HPDE6-E6E7 (cell line): ENCODE data around the gene CERK.

Experiments
- DNase-seq: peaks from one replicate; pipeline ENCODE4 v3.0.0; 2011; ENCODE audit warnings: missing footprints; ENCODE audit errors: extremely low spot score

Gene CERK

DNA sequence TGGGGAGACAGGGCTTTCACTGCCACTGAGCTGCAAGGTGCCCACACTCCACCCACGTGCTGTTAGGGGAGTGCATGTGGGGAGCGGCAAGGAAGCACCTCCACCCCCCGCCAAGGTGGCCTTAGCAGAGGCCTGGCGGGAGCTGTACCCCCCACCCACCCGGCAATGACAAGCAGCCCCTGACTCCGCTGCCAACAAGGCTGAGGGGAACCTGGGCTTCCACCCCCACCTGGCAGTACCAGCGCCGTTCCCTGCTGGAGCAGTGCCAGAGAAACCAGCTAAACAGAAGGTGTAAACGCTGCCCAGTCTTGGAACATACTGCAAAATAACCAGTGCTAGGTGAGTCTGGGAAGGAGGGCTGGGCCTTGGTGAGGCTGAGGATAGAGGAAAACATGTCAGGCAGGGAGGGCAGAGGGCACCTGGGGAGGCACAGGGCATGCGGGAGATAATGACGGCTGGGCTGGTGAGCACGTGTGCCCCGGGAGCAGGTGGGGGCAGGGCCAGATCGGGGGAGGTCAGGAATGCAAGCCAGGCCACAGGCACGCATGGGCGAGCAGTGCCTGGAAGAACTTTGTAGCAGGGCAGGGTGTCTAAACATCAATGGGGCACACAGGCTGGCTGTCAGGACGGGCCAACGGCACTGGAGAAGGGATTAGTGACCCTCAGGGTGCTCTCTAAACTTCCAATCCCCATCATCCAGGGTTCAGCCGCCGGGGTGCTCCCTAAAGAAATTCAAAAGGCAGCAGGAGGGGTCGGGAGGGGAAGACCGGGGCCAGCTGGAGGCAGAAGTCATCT is 6.6 kb downstream of the CERK start:
- no peak for DNase-seq

DNA sequence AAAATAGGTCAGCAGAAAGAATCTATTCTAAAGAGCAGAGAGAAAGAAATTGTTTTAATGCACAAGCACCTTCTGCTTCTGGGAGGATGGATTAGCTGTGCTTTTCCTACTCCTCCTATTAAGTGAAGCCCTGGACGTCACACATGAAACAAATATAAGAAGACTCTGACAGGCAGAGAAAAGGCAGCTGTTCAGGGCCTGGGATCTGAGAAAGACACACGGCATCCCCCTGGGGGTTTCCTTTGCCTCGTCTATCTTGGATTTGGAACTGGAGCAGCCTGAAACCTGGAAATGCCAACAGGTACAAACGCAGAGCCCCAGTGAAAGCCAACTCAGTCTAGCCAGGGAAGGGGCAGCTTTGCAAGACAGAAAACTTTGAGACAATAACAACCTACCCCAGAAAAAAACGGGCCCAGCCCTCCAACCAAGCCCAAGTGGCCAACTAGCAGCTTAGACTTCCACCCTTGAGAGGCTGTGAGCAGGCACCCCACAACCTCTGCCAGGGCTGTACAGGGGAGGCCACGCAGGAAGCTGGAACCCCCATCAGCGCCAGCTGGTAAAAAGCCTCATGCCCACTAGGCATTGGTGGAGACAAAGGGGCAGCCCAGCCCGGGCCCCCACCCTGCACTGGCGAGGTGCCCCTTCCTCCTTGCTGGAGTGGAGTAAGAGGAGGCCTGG is 7.3 kb downstream of the CERK start:
- DNase-seq = no peak

DNA sequence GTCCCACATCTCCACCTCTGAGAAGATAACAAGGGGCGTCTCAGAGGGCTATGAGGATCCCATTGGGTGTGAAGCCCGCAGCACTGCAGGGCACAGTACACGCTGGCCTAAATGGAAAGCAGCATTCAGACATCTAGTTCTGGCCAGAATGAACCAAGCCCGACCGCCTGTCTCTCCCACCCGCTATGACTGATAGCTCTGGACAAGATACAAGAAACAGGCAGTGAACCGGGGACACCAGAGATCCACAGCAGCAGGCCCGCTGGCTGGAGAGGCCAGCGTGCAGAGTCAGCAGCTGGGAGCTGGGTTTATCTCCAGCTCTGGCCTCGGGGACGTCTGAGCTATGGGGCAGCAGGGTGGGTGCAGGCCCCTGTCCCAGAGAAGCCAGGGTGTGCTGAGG is 9.6 kb downstream of the CERK start:
- DNase-seq = no peak

DNA sequence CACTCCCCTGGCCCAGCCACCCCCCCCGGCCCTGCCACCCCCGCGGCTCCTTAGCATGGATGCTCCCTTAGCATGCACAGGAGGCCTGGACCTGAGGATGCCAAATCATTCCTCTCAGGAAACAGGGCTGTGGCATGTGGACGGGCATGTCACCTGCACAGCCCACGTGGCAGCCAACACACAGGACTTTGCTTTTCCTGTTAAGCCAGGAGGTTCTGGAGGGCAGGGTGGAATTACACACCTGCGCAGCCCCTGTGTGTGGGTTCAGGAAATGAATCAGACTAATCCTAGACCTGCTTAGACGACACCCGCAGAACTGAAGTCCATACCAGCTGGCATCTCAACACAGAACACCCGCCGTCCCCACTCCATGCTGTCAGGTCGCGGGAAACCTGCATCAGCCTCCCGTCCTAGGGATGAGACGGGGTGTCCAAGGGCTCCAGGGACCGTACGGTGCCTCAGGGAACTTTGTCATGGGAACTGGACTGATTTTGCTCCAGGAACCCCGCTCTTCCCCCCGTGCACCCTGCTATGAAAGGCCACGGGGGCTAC is 10.2 kb downstream of the CERK start:
- no peak for DNase-seq

DNA sequence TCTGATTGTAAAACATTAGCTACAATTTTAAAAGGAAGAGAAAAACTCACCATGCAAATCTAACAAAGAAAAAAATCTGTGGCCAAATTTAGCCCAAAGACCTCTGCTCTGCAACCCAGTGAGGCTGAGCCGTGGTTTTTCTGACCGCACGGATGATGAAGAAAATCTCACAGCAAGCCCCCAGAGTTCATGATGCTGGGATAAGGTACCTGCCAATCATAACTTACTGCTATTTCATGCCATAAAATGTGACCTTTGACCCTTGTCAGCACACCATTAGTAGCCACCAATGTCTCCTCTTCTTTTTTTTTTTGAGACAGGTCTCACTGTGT is 11.1 kb downstream of the CERK start:
- no peak for DNase-seq

DNA sequence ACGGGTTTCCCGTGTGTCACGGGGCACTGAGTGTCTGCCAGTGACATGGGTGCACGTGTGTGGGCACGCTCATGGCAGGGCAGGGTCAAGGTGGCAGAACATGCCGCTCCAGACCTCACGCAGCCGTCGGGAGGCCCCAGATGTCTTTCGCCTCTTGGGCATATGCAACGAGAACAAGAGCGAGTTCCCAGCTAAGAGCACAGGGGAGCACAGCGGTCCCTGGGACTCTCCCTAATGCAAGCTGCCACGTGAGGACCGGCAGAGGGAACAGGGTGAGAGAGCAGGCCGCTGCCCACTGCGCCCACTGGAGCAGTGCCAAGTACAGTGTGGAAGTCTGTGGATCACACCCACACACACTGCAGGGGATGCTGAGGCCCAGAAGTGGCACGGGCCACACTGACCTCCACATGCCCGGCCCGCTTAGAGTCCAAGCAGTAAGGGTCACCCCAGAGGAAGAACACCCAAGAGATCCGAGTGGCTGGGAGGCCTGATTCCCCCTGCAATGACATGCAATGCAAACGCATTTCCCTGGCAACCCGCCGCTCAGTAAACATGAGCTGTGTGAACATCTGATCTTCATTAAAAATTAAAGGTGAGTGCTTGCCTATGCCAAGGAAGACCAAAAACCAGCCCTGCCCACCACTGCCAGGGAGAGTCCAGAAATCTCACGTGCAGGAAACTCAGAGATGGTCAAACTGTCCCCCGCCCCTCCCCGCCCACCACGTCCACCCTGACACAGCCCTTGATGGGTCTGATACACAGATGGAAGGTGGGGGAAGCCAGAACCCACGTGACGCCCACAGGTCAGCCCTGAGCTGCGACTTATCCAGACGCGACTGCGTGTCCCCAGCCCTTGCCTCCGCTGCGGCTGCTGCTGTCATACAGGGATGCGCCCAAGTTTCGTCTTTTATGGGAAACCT is 11.7 kb downstream of the CERK start:
- DNase-seq = no peak

DNA sequence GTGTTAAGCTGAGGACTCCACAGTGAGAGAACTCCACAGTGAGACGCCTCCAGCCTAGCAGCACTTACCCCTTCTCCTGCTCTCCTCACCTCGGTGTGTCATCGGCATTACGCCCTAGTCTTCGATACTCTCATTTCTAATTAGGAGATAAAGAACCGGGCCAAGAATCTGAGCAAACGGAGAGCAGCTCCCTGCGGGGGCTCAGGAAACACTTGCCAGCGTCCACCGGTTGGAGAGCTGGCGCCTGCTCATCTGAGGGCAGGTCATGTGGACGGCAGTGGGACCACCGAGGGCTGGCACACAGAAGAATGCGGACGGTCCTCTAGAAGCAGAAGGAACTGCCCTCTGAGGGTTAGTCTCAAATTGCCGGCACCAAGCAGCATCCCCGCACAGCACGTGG is 13.0 kb downstream of the CERK start:
- no peak for DNase-seq

DNA sequence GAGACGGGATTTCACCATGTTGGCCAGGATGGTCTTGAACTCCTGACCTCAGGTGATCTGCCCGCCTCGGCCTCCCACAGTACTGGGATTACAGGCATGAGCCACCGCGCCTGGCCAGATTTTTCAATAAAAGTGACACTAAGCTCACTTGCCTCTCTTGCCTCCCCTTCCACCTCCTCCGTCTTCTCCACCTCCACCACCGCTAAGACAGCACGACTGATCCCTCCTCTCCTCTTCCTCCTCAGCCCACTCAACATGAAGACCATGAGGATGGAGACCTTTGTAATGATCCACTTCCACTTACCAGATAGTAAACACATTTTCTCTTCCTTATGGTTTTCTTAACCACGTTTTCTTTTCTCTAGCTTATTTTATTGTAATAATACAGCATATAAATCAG is 14.2 kb downstream of the CERK start:
- no peak for DNase-seq

DNA sequence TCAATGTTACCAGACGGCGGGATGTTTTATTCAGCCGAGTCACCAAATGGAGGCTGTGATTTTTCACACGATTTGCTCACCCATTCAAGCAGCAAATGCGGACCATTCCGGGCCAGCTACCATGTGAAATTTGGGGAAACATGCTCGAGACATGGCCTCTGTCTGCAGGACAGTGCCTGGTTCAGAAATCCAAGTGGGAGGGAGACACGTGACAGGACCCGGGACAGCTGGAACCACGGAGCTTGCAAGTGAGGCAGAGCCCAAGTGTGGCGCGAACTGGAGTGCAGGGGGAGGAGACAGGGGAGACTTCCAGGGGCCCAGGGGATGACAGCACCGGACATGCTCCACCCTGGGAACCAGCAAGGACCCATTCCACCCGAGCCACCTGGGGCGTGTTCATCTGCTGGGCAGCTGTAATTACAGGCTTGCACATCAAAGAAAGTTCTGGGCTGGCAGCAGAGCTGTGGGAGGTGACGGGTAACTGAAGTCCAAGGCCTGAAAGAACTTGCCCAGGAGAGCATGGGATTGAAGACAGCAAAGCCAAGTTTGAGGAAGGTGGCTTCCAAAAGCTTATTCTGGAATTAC is 16.5 kb downstream of the CERK start:
- no peak for DNase-seq

DNA sequence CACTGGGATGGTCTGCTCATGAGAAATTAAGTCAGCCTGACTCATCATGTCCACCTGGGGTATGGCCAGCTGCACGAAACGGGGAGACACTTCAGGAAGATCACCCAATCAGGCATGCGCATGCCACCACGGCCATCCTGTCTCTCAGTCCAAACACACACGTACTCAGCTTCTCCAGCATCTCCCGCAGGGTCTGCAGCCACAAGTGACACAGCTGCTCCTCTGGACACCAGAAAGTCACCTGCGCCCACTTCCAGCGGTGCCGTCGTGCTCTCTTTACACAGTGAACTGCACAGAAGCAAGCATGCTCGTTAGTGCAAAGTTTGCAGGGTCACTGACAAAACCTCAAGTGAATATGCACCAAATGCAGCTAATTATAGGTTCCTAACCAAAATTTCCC is 18.1 kb downstream of the CERK start:
- no peak for DNase-seq

DNA sequence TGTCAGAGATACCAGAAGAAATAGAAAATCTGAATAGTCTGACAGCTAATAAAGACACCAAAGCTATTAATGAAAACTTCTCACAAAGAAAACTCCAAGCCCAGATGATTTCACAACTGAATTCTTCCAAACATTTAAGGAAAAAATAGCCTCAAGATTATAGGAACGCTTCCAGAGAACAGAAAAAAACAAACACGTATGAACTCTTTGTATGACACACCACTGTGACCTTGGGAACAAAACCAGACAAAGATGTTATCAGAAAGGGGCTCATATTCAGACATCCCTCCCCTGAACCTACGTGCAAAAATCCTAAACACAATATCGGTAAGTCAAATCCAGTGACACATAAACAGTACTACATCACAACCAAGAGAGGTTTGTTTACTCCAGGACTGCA is 23.5 kb downstream of the CERK start:
- no peak for DNase-seq

DNA sequence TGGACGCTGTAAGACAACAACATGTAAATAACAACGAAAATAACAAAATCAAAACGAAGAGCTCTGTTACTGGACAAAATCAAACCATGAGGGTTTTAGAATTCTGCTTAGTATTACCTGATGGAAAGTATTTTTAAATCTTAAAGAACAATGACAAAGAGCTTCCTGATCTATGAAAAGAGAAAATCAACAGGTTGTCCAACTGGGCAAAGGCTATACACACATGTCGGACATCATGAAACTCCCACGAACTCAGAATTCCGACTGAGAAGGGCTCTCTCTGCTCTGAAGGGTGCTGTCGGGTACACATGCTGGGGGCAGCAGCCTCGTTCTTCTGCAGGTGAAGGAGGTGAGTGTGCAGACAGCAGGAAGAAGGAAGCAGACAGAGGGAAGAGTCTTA is 25.8 kb downstream of the CERK start:
- no peak for DNase-seq

DNA sequence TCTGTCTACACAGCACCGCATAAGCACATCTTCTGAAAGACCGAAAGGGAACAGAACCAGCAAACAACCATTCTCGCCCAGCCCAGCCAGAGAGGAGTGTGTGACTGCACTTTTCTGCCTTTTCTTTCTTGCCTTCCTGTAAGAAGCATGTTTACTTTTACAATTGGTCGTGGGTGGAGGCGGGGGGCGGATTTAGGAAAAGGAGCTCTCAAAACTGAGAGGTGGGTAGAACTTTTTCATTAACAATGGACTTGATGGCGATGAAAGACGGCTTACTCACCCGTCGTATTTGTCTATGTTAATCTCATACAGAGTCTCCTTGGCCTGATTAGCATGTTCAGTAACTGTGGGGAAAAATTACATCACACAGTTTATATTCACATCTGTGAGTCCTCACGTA is 27.2 kb downstream of the CERK start:
- no peak for DNase-seq

DNA sequence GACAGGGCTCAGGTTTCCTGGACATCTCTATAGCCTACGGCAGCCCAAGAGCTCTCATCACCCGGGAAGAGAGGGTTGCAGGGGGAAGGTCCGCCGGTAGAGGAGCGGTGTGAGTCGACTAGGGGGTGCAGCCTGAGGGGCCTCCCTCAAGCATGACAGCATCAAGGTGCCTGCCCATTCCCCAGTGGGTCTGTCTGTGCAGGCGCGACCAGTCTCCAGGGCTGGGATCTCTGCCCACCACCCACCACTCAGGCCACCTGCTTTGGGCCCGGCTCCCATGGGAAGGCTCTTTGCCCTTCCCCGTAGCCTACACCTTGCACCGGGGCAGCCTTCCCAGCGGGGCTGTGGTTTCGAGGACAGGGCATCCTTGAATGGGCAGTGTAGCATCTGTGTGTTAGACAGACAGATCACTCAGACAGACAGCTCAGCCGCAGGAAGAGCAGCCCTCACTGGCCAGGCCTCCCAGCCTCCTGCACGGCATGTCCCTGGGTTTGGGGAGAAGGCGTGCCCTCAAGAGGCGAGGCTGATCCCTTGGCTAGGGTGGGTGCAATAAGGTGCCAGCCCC is 29.2 kb downstream of the CERK start:
- no peak for DNase-seq

DNA sequence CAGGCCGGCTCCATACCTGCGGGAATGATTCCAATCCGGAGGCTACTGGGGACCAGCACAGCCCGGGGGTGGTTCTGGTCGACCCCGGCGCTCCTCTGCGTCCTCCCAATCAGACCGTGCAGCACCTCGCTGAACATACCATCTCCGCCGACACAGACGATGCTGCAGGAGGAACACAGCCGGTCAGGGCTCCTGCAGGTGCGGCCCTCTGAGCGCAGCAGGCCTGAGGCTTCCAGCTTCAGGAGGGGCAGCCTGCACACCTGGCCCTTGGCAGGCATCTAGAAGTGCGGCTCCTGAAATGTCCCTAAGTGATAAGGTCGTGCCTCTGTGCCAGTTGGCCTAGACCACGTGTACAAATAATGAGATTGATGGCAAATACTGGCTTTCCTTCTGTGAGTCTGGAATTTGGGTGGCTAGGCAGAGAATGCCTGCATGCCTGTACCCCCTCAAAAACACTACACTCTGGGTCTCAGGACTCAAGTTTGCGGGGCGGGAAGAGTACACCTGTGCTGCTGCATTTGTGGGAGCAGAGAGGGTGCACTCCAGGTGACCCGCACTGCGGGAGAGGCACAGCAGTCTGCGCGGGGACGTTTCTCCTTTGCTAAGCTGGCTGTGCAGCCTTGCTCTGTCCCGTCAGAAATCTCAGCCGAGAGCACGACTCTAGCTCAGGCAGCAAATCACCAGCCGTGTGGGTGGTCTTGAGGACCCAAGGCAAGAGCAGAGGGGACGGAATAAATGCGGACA is 30.1 kb downstream of the CERK start:
- DNase-seq = no peak

DNA sequence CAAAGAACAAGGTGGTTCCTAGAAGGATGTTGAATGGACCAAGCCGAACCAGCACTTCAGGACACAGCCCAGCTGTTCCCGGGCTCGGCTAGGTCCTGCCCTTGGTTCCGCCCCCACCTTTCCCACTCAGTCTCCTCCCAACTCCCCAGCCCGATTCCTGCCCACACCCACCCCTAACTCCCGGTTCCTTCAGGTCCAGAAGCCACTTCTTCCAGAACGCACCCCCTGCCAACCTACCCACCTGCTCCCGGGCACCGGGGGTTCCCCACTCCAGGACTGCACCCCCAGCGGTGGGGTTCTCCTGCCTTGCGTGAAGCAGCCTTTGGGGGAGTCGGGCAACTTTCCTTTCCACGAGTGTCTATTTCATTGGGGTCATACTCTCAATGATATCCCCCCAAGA is 30.7 kb downstream of the CERK start:
- DNase-seq = no peak

DNA sequence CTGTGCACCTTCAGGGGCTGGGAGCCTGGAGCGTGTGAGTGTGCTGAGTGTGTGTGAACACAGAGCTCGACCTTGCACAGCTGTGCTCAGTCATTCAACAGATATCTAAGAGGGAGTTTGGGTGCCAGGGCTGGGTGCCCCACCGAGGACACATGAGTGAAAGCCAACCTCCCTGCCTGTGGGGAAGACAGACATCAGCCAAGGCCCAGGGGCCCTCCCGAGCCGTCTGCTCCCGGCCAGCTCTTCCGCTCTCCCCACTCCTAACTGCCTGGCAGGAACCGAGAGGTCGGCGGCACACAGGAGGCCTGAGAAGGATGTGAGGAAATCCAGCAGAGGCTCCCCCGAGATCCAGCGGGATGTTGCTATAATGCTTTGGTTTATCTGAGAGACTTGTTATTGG is 32.0 kb downstream of the CERK start:
- DNase-seq = no peak

DNA sequence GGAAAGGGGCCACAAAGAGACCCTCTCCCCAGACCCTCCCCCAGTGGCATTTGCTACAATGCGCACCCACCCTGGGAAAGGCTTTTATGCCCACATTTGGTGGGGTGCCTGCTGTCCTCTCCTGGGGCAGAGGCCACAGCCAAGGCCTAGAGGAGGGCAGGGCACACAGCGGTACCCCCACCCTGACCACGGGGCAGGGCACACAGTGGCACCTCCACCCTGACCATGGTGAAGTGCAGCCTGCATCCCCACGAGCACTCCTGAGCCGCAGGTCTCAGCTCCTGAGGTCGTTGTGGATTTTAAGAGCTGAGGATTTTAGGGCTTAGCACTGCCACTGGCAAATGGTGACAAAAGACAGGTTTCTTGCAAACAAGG is 34.1 kb downstream of the CERK start:
- DNase-seq = no peak

DNA sequence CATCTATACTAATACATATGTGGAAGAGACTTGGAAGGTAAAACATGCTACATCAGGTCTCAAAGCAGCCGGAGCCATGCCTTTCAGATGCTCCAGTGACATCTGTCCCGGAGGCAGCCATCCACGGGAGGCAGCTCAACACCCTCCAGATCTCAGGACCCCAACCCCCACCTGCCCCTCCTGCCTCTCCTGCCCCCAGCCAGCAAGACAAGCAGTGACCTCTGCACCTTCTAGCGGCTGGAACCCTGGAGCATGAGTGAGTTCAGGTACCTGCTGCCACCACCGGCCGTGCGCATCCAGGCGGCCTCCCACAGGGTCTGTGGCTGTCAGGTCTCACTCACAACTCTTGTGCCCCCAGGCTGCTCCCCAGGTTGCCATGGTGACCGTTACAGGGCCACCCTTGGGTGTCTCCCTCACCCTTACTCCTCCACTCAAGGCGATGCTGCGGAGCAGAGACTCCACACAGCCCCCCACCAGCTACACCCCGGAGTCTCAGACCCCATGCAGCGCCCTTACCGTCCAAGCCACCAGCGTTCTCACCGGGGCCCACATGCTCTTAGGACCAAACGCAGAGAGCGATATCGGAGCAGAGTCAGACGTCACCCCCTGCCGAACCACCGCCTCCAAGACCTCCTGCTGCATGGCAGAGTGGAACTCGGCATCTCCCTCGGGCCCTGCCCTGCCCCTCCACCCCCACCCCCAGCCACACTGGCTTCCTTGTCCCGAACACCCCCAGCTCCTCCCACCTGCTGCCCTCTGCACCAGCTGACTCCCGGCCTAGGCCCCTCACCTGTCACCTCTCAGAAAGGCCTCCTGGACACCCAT is 34.7 kb downstream of the CERK start:
- no peak for DNase-seq

DNA sequence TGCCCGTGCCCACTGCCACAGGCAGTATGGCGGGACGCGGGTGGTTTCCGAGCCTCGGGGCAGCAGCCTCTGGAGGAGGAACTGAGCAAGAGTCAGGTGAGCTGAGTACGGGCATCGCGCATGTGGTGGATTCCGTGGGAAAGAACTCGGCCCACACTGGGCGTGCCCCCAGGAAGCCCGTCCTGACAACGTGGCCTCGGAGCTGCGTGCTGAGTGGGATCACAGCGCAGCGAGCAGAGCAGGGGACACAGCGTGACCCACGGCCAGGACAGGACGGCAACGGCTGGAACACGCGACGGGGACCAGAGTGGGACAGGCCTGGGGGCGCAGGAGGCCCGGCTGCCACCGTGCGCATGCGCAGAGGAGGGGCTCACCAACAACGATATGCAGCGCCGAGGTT is 36.8 kb downstream of the CERK start:
- no peak for DNase-seq
